ENCODE results near the gene KIAA1328.
"Not testable (repeated sequence)": the region's sequence is repeated elsewhere in the genome, so short reads cannot be mapped to it uniquely, and the experiment has no call there.

Gene KIAA1328

GRCh38 chr18:37166491-37166890 is 337.6 kb downstream of the KIAA1328 start:
- no peak for TF ChIP-seq CTCF (conservative IDR thresholded peaks at IDR 0.05; ENCODE audit: low read length)
- DNase-seq (ENCODE audit: low read depth) = no peak
- no peak overlapping the region for H3K4me3 ChIP-seq (ENCODE audit: low read length)

GRCh38 chr18:37166966-37167365 is 338.0 kb downstream of the KIAA1328 start:
- not testable (repeated sequence) for H3K4me3 ChIP-seq (ENCODE audit: low read length); DNase-seq (ENCODE audit: low read depth)

GRCh38 chr18:37170984-37171383 is 342.1 kb downstream of the KIAA1328 start:
- DNase-seq (ENCODE audit: low read depth) = no peak
- H3K4me3 ChIP-seq (ENCODE audit: low read length) = no peak overlapping the region
- no peak for TF ChIP-seq CTCF (conservative IDR thresholded peaks at IDR 0.05; ENCODE audit: low read length)

- no peak overlapping the region for H3K4me3 ChIP-seq (ENCODE audit: low read length)
- DNase-seq (ENCODE audit: low read depth) = no peak
- no peak for TF ChIP-seq CTCF (conservative IDR thresholded peaks at IDR 0.05; ENCODE audit: low read length)
Observed at GRCh38 chr18:37173384-37173783, 344.5 kb downstream of the KIAA1328 start.

GRCh38 chr18:37175727-37176620 is 347.0 kb downstream of the KIAA1328 start:
- no peak for TF ChIP-seq CTCF (conservative IDR thresholded peaks at IDR 0.05; ENCODE audit: low read length)
- no peak for DNase-seq (ENCODE audit: low read depth)
- no peak overlapping the region for H3K4me3 ChIP-seq (ENCODE audit: low read length)

GRCh38 chr18:37176621-37176934 is 347.7 kb downstream of the KIAA1328 start:
- H3K4me3 ChIP-seq (ENCODE audit: low read length) = no peak overlapping the region
- DNase-seq (ENCODE audit: low read depth) = no peak
- TF ChIP-seq CTCF (conservative IDR thresholded peaks at IDR 0.05; ENCODE audit: low read length) = no peak

GRCh38 chr18:37179384-37179783 is 350.5 kb downstream of the KIAA1328 start:
- H3K4me3 ChIP-seq (ENCODE audit: low read length) = no peak overlapping the region
- no peak for DNase-seq (ENCODE audit: low read depth)
- no peak for TF ChIP-seq CTCF (conservative IDR thresholded peaks at IDR 0.05; ENCODE audit: low read length)

Measured in AG10803 (cell line).